Activated T-cell treated with anti-CD3 and anti-CD28 coated beads, Interleukin-2, amount 50 U/mL, for 1 hour (primary cell): Measurements from ENCODE around the gene RUNX3.

Experiments
- DNase-seq: peaks from one replicate; pipeline ENCODE4 v3.0.0-alpha.2; 2020

RUNX3 gene

GRCh38 chr1:24927988-24928688 is 1.9 kb downstream of the RUNX3 start:
- DNase-seq = no peak

DNA sequence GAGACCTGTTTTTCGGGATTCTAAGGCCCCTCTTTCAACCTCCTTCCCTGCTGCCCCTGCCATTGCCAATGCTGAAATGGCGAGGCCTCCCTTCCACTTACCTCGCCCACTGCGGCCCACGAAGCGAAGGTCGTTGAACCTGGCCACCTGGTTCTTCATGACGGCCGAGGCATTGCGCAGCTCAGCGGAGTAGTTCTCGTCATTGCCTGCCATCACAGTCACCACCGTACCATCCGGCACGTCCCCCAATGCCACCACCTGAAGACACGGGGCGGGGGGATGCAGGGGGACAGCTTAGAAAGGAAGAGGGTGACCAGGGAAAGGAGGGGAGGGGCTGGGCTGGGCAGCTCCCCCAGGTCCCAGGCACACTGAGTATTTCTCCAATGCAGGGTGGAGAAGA is 2.6 kb downstream of the RUNX3 start:
- DNase-seq = no peak

- DNase-seq = no peak
These were observed 3.4 kb downstream of the RUNX3 start for GRCh38 chr1:24926563-24927249.

GRCh38 chr1:24925963-24926362 is 4.1 kb downstream of the RUNX3 start:
- no peak for DNase-seq

DNA sequence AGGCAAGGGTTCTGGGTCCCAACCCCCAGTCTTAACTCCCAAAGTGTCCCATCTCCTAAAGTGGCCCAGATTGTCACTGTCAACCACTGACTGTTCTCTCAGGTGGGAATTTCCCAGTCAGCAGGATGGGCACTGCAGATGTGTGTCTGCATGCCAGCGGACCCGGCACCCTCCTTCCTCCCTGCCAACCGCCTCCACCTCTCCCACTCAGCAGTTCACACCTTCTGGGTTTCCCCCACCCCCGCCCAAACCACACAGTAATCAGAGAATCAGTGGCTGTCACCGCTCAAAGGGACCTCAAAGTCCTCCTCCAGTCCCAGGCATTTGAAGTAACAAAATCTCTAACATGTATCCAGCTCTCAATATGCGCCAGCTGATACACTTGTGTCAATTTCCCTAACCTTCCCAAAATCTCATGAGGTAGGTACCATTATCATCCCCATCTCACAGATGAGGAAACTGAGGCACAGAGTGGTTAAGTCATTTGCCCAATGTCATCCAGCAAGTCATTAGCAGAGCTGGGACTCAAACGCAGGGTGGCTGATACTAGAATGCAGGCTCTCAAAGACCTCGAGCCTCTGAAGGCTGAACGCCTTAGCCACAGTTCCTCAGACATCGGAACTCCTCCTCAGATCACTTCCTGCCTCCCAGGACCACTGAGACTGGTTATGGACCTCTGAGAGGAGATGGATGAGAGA is 4.8 kb downstream of the RUNX3 start:
- peak; percentile 79 for DNase-seq

GRCh38 chr1:24923485-24924113 is 6.5 kb downstream of the RUNX3 start:
- no peak for DNase-seq

GRCh38 chr1:24921938-24922662 is 8.0 kb downstream of the RUNX3 start:
- no peak for DNase-seq

DNA sequence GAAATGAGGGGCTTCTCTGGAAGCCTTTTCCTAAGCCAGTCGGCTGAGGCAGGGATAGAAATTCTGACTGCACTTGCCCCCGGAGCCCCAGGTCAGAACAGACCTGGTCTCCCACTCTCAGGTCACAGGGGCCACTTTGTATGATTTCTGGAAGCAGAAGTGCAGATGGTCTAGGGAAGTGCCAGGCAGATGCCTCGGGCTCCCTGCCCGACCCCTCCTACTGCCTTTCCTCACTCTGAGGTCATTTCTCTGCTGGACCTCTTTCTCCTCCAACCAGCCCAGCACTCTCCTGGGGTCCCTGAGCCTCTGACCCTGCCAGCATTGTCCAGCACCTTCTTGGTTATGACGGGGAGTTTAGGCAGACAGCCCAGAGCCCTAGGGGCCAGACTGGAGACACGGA is 8.7 kb downstream of the RUNX3 start:
- DNase-seq = no peak

DNA sequence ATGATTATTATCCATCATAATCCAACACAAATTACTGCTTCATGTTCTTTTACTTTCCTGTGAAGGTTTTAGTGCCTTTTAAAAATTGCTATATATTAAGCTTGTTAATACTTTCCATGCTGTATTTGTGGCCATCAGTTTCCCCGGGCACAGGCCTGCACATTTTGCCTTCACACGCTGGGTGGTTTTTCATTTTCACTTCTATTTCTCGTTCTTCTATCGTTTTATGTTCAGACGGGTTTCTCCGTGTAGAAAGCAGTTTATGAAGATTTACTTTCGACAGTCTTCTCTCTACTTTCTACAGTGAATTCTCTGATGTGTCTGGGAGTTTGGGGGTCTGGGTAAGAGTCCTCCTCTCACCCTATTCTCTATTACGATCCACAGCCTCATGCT is 9.5 kb downstream of the RUNX3 start:
- no peak for DNase-seq

DNA sequence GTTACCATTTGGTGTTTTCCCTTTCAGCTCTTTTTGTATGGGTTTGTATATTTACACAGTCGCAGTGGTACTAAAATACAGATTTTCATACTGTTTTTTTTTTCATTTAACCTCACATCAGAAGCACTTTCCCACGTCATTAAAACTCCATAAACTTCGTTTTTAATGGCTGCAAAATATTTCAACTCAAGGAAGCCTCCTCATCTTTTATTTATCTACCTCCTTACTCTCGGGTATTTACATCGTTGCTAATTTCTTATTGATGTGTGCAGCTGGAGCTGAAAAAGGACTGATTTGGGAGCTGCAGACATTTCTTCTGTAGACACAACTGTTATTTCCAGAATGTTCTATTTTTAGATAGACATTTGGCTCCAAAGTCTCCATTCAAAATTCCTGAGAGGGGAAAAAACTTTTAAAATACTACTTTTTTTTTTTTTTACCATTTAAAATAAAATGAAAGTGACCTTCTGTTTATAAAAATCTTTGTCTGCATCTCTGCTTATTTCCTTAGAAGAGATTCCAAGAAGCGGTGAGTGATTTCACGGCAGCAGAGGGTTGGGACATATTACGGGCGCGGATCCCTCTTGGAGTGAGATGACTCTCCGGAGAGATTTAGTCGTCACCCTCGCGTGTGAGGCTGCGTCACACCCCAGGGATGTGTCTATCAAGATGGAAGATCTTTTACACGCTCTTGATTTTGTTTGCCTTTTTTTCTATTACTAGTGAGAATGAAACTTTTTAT is 10.1 kb downstream of the RUNX3 start:
- DNase-seq = no peak

DNA sequence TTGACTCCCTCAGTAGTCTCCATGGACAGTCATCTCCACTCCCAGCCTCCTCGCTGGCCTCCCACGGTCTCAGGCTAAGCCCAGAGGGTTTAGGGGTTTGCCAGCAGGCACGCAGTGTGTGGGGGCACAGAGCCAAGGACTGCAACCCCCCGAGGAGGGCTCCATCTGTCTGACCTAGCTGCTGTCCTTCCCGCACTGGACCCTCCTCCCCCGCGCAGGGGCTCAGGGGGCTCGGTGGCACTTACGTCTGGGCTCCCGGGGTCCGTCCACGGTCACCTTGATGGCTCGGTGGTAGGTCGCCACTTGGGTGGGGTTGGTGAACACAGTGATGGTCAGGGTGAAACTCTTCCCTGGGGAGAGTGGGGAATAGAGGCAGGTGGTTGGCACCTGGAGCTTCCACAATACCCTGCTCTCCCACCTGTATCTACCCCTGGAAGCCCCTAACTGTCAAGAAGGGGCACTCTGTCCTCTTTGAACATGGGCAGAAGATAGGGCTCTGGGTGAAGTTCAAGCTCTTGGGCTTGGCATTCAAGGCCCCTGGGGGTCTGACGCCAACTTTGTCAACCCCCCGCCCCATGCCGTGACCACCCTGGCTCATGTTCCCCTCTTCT is 11.0 kb downstream of the RUNX3 start:
- no peak for DNase-seq

DNA sequence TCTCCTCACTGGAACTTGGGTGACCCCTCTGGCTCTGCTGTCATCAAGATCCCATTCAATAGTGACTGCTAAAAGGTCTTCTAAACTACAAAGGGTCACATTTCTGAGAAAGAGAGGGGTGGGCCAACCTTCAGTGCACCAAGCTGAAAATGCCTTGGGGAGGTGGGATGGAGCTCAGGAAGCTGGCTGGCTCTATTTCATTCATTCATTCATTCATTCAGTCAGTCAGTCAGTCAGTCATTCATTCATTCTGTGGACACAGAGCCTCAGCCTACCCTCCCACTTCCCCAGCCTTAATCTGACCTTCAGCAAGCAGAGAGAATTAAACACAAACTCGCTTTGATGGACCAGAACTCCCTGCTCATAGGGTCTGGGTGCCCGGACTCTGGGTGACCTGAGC is 11.7 kb downstream of the RUNX3 start:
- no peak for DNase-seq

DNA sequence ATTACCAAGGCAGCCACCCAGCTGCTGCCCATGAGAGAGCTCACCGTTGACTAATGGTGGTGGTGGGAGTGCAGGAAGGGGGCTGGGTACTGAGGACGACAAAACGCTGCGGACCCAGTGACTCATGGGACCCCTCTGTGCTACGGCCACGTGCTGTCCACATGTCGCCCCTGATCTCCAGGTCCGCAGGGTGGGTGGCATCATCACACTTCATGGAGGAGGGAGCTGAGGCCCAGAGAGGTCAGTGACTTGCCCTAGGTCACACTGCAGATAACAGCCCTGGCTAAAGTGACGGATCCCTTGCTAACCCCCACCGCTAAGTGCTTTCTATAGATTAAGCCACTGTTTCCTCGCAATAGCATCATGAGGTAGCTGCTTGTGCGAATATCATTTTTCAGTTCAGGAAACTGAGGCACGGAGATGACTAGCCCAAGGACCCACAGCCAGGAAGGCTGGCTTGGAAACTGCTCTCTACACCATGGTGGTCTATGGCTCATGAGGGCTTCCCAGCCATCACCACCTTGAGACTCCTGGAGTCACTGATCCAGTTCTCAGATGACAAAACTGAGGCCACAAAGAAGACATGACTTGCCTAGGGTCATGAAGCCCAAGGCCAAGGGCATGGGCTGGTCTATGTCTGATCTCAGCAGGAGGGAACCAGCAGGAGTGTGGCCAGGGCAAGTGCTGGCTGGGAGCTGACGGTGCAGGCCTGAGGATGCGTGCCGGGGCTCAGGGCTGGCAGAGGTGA is 12.6 kb downstream of the RUNX3 start:
- no peak for DNase-seq

GRCh38 chr1:24915816-24916602 is 14.1 kb downstream of the RUNX3 start:
- no peak for DNase-seq

GRCh38 chr1:24914226-24915069 is 15.6 kb downstream of the RUNX3 start:
- no peak for DNase-seq

DNA sequence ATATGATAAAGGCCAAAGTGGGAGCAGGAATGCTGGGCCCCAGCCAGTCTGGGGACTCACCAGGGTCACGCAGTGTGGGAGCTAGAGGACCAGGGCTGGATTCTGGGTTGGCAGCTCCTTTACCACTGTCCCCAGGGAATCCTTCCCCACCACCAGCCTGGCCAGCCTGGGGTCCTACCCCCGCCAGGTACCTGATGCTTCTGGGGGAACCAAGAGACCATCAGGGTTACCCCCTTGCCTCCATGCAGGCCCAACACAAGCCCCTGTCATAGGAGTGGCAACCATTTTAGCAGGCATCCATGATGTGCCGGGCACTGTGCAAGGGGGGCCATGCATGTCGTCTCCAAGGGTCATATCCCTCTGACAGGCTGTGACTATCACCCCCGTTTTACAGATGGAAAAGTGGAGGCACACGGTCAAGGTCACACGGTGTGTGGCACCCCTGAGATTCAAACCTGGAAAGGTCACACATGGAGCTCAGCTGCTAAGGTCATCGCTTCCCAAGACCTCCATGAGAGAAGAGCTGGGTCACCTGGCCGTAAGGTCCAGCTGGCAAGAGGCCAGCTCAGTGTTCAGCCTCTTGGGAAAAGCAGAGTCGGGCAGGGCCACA is 16.4 kb downstream of the RUNX3 start:
- DNase-seq = no peak

DNA sequence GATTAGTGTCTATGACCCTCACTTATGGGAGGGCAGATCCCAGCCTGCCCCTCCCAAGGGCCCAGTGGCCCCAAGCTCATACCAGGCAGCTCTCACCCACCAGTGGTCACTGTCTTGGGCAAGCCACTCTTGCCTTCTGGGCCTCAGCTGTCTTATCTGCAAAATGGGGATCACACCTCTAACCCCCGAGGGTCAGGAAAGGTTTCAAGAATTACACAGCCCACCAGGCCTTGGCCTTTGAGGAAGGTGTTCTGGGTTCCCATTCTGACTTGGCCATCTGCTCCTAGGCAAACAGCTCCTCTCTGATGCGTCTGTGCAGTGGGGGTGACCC is 16.8 kb downstream of the RUNX3 start:
- DNase-seq = no peak

DNA sequence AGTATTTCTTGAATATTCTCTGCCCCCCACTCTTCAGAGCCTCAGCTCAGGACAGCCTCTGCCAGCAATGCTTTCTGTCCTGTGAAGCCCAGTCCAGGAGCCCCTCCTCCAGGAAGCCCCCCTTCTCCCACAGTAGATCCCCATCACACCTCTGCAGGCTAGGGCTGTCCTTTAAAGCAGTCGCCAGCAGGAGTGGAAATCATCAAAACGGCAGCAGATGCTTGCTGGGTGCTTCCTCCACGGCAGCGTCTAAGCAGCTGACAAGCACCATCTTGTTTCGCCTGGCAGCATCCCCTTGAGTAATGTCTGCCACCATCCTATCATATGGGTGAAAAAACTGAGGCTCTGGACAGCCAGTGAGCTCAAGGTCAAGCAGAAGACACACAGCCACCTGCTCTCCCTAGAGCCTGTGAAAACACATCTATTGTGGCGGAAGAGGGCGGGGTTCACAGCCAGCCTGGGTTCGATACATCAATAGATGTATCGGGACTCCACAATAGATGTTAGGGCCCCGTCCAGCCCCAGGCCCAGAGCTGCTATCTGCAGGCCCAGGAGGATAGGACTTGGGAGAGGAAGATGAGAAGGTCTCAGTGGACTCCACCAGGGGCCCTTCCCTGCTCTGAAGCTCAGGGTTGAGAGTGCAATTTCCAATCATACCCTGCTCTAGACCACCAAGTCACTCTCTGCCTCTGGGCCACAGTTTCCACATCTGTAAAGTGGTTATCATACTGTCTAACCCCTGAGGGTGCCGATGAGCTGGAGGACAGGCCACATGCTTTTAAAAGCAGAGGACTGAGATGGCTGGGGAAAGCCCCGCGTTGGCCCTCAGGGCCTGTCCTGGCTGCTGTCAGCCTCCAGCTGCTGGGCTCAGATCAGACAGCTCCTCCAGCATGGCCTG is 17.5 kb downstream of the RUNX3 start:
- peak; percentile 39 for DNase-seq
